Measurements from ENCODE around the gene IFNL1.

Gene IFNL1

GRCh38 chr19:39310558-39311311, 14.5 kb downstream of the IFNL1 start:
- no peak overlapping the region for H3K4me3 ChIP-seq (ENCODE audit: low read depth, low read length)
- DNase-seq (ENCODE audit: low read depth): no peak
- no peak for TF ChIP-seq CTCF (IDR thresholded peaks at IDR 0.05; ENCODE audit: control insufficient read depth, extremely low read depth, insufficient read depth)

GRCh38 chr19:39314016-39314728, 18.0 kb downstream of the IFNL1 start:
- no peak for TF ChIP-seq CTCF (IDR thresholded peaks at IDR 0.05; ENCODE audit: control insufficient read depth, extremely low read depth, insufficient read depth)
- no peak for DNase-seq (ENCODE audit: low read depth)
- H3K4me3 ChIP-seq (ENCODE audit: low read depth, low read length): no peak overlapping the region

GRCh38 chr19:39315933-39316332, 19.7 kb downstream of the IFNL1 start:
- no peak for TF ChIP-seq CTCF (IDR thresholded peaks at IDR 0.05; ENCODE audit: control insufficient read depth, extremely low read depth, insufficient read depth)
- no peak overlapping the region for H3K4me3 ChIP-seq (ENCODE audit: low read depth, low read length)
- no peak for DNase-seq (ENCODE audit: low read depth)

GRCh38 chr19:39316627-39317321, 20.6 kb downstream of the IFNL1 start:
- H3K4me3 ChIP-seq (ENCODE audit: low read depth, low read length): no peak overlapping the region
- DNase-seq (ENCODE audit: low read depth): no peak
- no peak for TF ChIP-seq CTCF (IDR thresholded peaks at IDR 0.05; ENCODE audit: control insufficient read depth, extremely low read depth, insufficient read depth)

DNA sequence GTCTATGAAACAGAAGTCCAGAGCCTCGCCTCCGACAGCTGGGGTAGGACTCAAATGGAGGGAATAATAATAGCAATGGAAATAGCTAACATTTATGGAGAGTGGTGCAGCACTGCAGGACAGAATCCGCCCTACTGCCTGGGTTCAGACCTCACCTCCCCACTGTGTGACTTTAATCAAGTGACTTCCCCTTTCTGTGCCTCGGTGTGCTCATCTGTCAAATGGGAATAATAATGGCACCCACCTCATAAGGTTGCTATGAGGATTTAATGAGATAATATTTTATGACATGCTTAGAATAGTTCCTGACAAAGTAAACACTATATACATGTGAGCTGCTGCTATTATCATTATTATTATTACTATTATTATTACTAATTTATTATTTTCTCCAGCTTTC, 21.3 kb downstream of the IFNL1 start:
- H3K4me3 ChIP-seq (ENCODE audit: low read depth, low read length): no peak overlapping the region
- no peak for DNase-seq (ENCODE audit: low read depth)
- TF ChIP-seq CTCF (IDR thresholded peaks at IDR 0.05; ENCODE audit: control insufficient read depth, extremely low read depth, insufficient read depth): no peak

DNA sequence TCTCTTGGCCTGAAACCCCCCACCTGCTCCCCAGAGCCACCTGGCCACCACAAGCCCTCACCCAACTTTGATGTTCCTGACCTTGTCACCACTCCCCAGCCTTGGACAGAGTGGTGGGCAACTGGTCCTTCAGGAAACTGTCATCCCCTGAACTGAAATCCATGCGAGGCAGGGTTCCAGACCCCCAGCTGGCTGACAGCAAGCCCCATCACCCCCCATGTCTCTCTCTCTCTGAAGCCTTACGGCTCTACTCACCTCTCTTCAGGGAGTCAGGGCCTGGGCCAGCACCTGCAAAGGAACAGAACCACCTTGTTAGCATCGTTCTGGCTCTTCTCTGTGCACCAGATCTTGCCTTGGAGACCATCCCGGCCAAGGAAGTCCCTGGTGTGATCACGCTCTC, 21.9 kb downstream of the IFNL1 start:
- DNase-seq (ENCODE audit: low read depth): no peak
- no peak overlapping the region for H3K4me3 ChIP-seq (ENCODE audit: low read depth, low read length)
- no peak for TF ChIP-seq CTCF (IDR thresholded peaks at IDR 0.05; ENCODE audit: control insufficient read depth, extremely low read depth, insufficient read depth)

All from LNCaP clone FGC (cell line).